GM21515 (cell line): ENCODE measurements around the gene TMPRSS11B.
"Not testable (repeated sequence)": the region's sequence is repeated elsewhere in the genome, so short reads cannot be mapped to it uniquely, and the experiment has no call there.

Source experiments
- ATAC-seq: cut with Tn5 transposase; IDR thresholded peaks from one replicate; pipeline ENCODE4 v1.9.1; 2021; ENCODE audit not compliant: unreplicated experiment

TMPRSS11B gene, protein sequence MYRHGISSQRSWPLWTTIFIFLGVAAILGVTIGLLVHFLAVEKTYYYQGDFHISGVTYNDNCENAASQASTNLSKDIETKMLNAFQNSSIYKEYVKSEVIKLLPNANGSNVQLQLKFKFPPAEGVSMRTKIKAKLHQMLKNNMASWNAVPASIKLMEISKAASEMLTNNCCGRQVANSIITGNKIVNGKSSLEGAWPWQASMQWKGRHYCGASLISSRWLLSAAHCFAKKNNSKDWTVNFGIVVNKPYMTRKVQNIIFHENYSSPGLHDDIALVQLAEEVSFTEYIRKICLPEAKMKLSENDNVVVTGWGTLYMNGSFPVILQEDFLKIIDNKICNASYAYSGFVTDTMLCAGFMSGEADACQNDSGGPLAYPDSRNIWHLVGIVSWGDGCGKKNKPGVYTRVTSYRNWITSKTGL

DNA sequence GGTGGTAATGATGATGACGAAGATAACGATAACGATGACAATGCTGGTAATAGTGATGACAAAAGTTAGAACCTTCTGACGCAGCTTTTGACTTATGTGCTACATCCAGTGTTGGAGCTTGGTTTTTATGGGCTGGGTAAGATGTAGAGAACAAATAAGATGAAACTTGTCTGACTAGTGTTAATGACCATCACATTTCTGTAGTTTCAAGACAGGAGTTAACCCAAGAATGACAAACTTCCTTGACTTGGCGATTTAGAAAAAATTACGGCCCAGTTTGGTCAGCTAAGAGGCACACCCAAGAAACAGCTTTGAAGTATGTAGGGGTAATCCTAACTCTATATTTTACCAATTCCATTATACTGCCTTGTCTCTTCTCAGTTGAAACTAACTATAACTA, at the start of gene TMPRSS11B:
TMPRSS11B (minus strand) TSS at position 101 of the 400 bp plus-strand sequence. CDS start 136 bp downstream, outside the sequence.
- no peak for ATAC-seq

DNA sequence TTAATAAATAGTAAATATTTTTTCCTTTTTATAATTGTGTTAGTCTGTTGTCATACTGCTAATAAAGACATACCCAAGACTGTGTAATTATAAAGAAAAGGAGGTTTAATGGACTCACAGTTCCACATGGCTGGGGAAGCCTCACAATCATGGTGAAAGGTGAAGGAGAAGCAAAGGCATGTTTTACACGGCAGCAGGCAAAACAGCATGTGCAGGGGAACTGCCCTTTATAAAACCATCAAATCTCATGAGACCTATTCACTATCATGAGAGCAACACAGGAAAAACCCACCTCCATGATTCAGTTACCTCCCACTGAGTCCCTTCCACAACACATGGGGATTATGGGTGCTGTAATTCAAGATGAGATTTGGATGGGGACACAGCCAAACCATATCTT, 45.8 kb upstream of the TMPRSS11B start:
- no peak for ATAC-seq

DNA sequence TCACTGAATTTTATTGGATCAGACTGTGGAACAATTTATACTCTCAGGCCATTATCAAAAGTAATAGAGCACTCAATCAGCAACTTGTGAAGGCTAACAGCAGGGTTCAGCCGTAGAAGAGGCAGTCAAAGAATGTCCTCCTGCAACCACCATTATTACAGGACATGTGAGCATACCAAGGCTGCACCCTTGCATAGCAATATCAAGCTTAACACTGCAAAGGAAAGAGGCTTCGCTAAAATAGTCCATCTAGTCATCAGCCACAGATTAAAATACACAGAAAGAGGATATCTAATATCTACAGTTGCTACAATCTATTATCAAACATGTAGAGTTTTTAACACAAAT, 42.9 kb upstream of the TMPRSS11B start:
- ATAC-seq: no peak

DNA sequence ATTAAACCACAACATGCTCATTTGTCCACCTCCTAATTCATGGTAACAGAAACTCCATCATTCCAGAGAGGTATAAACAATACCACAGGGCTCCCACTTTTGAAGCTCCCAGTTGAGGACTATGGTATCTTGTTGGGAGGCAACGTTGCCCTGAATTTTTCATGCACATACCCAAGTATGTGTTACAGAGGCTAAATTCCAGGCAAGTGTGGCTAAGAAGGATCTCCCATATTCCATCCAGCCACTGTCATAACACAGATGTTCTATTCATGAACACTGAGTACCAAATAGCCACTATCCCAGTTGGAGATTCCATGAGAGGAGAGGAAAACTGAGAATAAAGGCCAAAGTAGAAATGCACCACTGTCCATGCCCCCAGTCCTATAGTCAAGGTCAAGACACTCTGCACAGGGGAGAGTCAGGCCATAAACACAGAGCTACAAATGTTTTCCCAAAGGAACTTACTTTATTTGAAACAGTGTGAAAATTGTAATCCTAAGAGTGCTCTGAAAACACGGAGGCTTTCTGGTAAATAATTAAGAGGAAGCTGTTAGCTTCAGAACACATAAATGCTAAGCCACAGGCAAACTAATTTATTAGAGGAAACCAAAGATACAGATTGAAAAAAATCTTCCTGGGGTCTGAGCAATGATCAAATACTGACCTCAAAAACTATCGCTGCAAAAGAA, 42.4 kb upstream of the TMPRSS11B start:
- ATAC-seq: no peak

DNA sequence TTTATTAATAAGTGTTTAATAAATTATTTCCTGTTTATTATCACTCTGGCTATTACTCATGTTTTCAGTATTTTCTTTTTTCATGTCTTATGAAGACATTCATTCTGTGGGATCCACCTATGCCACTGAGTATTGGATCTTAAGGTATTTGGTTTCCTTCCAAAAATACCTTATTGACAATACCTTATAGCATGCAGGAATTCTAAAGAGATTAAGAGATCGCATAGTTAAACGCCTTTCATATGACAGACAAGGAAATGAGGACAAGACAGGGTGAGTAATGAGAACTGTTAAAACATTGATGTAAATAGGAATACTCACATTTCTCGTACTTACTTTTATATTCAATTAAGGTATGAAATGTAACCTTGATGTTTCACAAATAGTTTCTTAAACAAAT, 38.2 kb upstream of the TMPRSS11B start:
- no peak for ATAC-seq

DNA sequence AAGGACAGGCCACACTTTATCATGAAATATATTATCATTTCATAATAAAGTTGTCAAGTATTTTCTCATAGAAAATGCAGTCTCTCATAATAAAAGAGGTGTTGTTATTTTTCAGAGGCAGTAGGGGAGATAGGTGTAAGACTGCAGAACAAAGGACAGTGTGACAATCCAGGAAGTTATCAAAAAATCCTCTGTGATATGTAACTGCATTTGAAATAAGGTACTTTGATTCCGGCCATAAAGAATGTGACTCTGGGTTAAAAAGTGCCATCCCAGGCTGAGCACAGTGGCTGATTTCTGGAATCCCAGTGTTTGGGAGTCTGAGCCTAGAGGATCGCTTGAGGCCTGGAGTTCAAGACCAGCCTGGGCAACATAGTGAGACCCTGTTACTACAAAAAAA, 37.6 kb upstream of the TMPRSS11B start:
- ATAC-seq: no peak

DNA sequence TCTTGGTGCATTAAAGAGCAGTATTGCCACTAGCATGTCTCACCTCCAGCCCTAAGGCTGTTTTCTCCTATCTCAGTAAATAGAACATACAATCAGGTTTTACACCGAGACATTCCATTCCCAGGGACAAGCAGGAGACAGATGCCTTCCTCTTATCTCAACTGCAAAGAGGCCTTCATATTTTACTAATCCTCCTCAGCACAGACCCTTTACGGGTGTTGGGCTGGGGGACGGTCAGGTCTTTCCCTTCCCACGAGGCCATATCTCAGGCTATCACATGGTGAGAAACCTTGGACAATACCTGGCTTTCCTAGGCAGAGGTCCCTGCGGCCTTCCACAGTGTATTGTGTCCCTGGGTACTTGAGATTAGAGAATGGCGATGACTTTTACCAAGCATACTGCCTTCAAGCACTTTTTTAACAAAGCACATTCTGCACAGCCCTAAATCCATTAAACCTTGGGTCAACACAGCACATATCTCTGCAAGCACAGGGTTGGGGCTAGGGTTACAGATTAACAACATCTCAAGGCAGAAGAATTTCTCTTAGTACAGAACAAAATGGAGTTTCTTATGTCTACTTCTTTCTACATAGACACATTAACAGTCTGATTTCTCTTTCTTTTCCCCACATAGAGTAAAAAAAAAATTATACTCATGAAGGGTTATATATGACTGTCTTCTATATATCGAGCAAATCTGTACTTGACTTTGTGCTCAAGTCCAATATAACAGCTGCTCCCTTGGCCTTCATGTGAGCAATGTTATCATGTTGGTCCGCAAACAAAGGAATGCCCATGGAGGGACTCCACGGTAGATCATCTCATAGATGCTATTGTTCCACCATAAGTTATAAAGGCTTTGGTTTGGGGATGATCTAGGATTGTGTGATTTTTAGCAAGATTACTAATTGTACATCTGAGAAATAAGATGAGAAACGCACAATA, 36.6 kb upstream of the TMPRSS11B start:
- ATAC-seq: not testable (repeated sequence)

DNA sequence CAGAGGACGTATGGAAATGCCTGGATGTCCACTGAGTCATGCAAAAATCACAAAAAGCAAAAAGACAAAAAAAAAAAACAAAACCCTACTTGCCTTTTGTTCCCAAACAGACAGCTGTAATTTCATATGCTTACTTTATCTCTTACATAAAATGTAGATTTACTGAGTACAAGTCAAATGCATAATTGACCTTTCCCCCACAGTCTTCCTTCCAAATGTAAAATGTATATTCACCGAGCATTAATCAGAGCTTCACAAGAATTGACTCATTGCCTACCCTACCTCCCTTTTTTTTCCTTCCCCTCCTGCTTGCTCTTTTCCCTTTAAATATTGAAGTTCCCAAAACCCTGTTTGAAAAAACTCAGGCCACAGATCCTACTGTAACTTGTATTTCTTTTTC, 32.5 kb upstream of the TMPRSS11B start:
- no peak for ATAC-seq

DNA sequence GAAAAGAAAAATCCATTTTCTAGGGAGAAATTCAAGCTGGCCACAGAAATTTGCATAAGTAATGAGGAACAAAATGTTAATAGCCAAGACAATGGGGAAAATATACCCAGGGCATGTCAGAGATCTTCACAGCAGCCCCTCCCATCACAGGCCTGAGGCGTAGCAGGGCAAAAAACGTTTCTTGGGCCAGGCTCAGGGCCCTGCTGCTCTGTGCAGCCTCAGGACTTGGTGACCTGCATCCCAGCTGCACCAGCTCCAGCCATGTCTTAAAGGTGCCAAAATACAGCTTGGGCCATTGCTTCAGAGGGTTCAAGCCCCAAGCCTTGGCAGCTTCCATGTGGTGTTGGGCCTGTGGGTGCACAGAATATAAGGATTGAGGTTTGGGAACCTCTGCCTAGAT, 32.1 kb upstream of the TMPRSS11B start:
- ATAC-seq: no peak

DNA sequence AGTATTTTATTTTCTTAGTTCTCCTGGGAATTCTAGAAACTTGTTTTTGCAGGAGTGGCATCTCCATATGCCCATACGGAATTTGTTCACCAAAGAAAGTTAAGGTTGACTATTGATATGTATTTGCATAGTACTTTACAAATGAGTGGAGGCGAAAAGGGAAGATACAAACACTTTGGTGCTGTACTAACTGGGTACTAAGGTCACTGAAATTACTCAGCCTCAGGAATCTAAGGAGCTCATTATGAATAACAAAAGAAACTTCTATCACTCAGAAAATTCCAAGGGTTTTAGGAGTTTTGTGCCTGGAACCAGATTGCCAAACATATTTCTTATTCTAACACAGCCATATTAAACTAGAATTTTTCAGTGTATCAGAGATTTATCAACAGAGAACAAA, 27.4 kb upstream of the TMPRSS11B start:
- no peak for ATAC-seq

DNA sequence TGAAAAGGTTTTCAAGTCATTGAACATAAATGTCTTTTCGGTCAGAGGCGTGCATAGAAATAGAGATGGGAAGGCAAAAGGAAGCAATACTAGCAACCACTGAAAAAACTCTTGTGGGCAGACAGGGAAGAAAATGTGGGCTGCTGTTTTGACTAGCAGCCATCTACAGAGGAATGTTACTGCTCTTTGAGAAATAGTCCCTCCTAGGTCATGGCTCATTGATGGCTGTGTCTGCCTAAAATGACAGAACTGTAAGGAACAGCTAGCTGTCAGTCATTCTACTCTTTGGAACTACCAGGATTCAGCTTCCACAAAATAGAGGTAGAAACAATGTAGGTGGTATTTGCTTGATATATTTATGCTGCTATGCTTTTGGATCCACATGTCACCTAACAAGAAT, 26.9 kb upstream of the TMPRSS11B start:
- ATAC-seq: no peak

DNA sequence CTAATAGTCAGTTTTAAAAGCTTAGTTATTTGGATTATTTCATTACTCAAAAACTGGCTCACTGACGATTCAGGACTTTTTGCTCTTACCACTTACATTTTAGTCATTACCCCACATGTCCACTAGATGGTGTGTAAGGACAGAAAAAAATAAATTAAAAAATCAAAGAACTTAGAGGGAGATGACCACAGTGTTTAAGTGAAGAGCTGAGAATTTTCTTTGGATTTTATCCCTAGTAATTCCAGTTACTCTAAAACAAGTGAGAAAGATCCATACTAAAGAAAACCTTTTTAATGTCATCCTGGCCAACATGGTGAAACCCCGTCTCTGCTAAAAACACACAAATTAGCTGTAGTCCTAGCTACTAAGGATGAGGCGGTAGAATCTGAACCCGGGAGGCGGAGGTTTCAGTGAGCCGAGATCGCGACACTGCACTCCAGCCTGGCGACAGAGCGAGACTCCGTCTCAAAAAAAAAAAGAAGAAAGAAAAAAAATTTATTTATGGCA, 26.4 kb upstream of the TMPRSS11B start:
- peak; percentile 67 for ATAC-seq

DNA sequence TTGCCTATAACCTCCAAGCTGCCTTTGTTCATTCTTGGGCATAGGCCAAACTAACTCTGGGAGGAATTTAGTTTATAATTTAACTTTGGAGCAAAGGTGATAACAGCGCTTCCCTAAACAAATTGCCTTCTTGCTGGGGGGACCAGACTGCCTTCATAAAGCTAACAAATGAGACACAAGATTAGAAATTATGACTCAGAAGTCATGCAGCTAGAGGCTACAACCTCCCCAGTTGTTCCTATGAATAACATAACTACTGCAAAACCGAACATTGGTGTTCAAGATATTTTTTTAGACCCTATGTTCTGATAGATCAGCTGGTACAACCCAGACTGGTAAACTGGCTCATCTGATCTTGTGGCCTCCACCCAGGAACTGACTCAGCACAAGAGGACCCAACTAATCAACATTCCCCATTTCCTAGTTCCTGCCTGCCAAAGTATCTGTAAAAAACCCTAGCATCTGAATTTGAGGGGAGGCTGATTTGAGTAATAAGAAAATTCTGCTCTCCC, 22.0 kb upstream of the TMPRSS11B start:
- ATAC-seq: no peak

DNA sequence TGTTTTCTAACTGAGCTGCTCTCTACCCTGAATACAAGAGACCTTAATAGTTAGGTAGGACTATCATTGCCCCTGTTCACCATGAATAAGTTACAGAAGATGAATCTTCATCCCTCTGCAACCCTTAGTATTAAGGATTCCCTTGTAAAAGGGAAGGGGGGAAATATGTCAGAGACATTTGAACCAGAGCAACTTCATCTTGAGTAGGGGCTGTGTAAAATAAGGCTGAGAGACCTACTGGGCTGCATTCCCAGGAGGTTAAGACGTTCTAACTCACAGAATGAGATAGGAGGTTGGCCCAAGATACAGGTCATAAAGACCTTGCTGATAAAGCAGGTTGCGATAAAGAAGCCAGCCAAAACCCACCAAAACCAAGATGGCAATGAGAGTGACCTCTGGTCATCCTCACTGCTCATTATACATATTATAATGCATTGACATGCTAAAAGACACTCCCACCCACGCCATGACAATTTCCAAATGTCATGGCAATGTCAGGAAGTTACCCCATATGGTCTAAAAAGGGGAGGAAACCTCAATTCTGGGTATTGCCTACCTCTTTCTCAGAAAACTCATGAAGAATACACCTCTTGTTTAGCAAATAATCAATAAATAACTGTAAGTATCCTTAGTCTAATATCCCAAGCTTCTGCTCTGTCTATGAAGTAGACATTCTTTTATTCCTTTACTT, 19.5 kb upstream of the TMPRSS11B start:
- ATAC-seq: no peak

DNA sequence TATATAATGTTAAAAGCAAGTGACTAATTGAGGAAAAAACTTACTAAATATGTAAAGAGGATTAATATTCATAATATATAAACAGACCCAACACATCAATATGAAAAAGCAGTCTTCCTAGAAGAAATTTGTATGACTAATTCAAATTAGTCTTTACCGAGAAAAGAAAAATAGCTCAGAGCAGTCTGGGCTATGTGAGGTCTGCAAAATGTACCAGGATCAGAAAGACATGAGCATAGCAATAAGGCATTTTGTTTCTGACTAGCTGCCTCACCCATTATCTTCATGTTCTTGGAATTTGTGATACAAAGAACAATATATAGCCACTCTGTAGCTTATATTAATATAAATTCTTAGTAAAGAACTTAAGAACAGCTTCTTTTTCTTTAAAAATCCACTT, 13.7 kb upstream of the TMPRSS11B start:
- ATAC-seq: no peak

DNA sequence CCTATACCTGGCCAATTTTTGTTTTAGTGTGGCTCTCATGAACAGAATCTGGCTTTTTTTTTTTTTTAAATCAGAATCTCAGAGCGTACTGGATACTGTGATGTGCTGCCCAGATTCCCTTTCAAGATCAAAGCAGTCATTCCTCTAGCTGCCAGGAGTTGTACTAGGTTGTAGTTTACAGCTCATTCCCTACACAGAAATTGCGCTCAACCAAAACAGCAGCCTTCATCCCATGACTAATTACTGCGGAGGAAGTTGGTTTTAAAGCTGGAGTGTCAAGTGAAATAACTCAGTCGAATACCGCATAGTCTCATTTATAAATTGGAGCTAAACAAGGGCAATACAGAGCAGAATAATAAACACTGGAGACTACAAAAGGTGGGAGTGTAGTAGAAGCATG, 12.2 kb upstream of the TMPRSS11B start:
- no peak for ATAC-seq

DNA sequence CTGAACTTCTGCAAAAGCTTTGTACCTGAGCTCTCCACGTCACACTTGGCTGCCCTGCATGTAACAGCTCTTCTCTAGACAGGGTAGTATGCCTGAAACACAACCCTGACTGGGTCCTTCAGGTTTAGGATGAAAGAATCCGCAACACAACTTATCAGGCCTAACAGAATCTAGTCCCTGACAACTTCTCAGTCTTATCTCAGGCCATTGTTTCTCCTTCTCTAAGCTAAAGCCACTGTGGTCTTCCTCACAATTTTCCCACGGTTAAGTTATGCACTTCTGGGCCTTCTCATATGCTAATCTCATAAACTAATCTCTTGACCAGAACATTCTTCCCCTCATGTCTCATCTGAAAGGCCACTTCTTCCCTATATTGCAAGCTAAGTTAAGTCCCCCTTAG, 10.8 kb upstream of the TMPRSS11B start:
- ATAC-seq: no peak

DNA sequence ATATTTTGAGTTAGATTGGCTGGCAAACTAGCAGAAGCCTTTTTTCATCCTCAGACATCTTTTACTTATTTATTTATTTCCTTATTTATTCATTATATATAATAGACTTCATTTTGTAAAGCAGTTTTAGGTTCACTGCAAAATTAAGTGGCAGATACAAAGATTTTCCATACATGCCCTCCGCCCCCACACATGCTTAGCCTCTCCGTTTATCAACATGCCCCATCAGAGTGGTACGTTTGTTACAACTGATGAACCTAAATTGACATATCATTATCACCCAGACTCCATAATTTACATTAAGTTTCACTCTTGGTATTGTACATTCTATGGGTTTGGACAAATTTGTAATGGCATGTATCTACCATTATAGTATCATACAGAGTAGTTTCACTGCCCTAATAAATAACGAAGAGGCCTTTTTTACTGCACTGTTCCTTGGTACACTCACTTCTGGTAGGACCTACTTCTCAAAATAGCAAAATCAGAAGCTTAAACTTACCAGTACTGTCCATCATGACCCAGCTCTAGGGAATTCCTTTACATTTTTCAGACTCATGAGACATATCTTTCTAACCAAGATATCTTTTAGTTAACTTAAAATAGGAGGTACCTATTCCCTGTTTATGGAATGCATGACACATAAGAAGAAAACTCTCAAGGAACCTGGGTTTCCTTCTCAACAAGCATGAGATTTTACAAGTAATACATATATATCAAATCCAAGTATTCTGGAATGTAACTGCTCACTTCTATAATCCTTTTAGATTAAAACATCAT, 4.8 kb upstream of the TMPRSS11B start:
- ATAC-seq: no peak

DNA sequence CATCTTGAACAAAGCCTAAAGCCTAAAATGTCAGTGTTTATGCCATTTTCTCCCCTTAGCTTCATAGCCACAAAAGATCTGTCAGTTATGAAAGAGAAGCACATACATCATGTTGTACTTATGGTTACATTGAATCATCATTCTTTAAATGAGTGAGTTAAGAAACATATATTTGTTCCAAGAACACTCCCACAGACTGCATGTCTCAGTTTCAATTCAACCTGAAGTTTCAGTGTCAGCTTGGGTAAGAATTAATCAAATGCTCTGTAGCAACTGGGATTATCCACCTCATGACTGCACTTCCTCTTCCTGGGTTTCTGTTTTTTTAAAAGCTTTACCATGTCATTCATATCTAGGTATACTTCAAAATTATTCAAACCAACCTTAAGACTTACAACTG, 3.9 kb upstream of the TMPRSS11B start:
- ATAC-seq: peak; percentile 82

DNA sequence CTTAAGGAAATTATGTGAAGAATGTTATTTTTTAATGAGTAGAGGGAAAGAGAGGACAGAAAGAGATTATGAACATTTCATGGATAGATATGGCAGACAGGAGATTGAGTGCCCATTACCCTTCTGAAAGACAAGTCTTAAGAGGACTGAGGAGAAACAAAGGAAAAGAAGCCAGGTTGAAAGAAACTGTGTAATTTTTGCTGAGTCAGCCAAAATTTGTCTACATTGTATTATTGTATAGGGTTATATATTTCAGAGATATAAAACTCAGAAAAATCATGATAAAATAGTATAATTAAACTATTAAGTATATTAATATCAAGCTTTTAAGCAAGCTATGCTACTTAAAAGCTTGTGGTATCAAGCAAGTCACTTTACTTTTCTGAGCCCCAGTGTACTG, 4.9 kb downstream of the TMPRSS11B start:
- no peak for ATAC-seq
